Tibial artery (tissue), 4 donors: Measurements from ENCODE around the gene DVL1.

ENCODE experiments used
- DNase-seq, 2 donors: peaks; one replicate each; pipeline ENCODE4 v3.0.0-alpha.2; 2019
- H3K27ac ChIP-seq, 2 donors: fragments of 200-600 bp; sonication (generic) in 1 of 2; 1 replicate in 1 of 2; 2 replicates in 1 of 2; pipeline ENCODE4 v1.5.1; 2018 to 2019; ENCODE audit warnings: mild to moderate bottlenecking in 1 of 2
- H3K27me3 ChIP-seq, 2 donors: fragments of 200-600 bp; sonication (generic) in 1 of 2; one replicate each; pipeline versions ENCODE4 v1.5.1 to v1.6.0; 2016 to 2019
- H3K36me3 ChIP-seq, 3 donors: fragments of 200-600 bp; sonication (generic) in 2 of 3; one replicate each; pipeline ENCODE4 v1.5.1; 2016 to 2019; ENCODE audit warnings: mild to moderate bottlenecking in 2 of 3
- H3K4me1 ChIP-seq, 4 donors: fragments of 200-600 bp; sonication (generic) in 2 of 4; 1 replicate in 3 of 4; 2 replicates in 1 of 4; pipeline ENCODE4 v1.5.1; 2016 to 2019
- H3K4me3 ChIP-seq, 2 donors: fragments of 200-600 bp; sonication (generic) in 1 of 2; 1 replicate in 1 of 2; 2 replicates in 1 of 2; pipeline ENCODE4 v1.5.1; 2018 to 2019; ENCODE audit warnings: mild to moderate bottlenecking in 2 of 2
- H3K9me3 ChIP-seq, 3 donors: fragments of 200-600 bp; sonication (generic) in 1 of 3; one replicate each; pipeline ENCODE4 v1.5.1; 2016 to 2019
- intact Hi-C: fragments of 100-400 bp; cut with DNase I; formaldehyde crosslinking; loops from one replicate; pipeline ENCODE4 v1.15.0; 2023; ENCODE audit warnings: low total_unique reads
- TF ChIP-seq, protein P1 (sequence below), 2 experiments: fragments of 200-600 bp in 1 of 2; fragments of 450-650 bp in 1 of 2; IDR thresholded peaks; one replicate each; pipeline ENCODE4 v1.5.1; 2017 to 2019; ENCODE audit warnings: antibody characterized with exemption in 2 of 2, mild to moderate bottlenecking in 1 of 2, moderate library complexity in 1 of 2

The DVL1 gene

DNA sequence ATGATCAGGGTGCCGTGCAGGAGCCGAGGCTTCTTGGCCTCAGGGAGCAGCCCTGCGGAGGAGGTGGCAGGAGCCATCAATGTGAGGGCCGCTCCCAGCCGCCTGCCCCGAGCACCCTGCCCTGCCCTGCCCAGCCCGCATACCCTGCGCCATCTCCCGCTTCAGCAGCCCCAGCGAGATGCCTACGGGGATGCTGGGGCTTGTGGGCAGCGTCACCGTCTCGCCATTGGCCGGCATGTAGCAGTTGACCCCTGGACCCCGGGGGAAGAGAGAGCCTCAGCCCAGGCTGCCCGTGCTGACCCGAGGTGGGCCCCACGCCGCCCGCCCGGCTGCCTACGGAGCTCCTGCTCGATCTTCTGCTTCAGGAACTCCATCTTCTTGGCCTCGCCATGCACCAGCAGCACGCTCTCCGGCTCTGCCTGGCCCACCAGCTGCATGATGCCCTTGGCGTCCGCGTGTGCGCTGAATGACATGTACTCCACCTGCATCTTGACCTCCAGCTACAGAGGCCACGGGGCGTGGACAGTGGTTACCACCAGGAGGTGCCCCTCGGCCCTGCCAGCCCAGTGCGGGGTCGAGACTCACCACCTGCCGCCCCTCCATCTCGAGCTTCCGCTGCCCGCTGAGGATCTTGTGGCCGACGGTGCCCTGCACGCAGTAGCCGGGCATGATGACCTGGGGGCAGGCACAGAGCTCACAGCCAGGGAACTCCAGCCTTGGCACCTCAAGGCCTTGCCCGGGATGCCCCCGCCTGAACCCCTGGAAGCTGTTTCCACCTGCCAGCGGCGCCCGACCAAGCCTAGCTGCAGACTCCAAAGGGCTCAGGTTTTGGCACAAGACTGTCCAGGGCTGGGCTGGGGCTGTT is 36.5 kb downstream of the DVL1 start:
- Histone ChIP-seq H3K4me1 (peaks cover 0 to 22% (median 16%) of the 10 kb centered on the region in 4 donors), H3K27ac (no peak overlapping the region)

DNA sequence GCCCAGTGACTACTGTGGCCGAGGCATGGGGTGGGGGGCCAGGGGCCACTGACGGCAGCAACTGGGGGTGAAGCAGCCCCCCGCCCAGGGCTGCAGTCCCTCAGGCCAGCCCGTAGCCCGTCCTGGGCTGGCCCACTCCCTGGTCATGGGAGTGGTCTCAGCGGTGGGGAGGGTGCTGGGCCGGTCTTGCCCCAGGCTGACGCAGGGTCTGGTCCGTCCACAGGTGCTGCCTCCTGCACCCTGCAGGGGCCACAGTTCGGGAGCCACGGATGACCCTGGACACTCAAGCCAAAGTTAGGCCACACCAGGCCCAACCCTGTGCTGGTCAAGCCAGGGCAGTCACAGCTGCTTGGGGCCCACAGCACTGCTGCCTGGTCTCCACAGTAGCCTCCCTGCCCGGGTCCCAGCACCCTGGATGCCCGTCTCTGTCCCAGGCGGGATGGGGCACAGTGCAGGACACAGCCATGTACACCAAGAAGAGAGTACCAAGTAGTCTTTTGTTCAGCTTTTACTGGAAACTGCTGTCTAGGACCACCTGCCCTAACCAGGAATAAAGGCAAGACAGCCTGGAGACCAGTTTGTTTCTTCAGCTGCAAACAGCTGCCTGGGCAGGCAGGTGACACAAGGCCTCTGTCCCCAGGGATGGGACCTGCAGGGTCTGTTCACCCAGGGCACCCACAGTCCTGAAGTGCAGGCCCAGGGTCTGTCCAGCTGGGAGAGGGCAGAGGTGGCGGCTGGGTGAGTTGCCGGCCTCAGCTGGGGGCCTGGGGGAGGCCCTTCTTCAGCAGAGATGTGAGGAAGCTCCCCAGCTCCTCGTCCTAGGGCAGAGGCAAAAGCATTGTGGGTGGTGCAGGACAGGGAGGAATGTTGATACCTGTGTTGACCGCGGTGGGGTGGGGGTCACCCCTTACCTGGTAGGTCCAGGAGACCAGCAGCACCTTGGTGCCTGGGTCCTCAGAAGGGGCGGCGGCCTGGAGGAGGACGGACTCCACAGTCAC is 37.8 kb downstream of the DVL1 start:
- intact Hi-C loops: no loop called here
- TF ChIP-seq, protein P1, sequence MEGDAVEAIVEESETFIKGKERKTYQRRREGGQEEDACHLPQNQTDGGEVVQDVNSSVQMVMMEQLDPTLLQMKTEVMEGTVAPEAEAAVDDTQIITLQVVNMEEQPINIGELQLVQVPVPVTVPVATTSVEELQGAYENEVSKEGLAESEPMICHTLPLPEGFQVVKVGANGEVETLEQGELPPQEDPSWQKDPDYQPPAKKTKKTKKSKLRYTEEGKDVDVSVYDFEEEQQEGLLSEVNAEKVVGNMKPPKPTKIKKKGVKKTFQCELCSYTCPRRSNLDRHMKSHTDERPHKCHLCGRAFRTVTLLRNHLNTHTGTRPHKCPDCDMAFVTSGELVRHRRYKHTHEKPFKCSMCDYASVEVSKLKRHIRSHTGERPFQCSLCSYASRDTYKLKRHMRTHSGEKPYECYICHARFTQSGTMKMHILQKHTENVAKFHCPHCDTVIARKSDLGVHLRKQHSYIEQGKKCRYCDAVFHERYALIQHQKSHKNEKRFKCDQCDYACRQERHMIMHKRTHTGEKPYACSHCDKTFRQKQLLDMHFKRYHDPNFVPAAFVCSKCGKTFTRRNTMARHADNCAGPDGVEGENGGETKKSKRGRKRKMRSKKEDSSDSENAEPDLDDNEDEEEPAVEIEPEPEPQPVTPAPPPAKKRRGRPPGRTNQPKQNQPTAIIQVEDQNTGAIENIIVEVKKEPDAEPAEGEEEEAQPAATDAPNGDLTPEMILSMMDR (IDR thresholded peaks at IDR 0.05): no peak
- Histone ChIP-seq H3K9me3 (no peaks in the 10 kb centered on the region), H3K4me3 (no peak overlapping the region), H3K27me3 (no peaks in the 10 kb centered on the region), H3K4me1 (peaks cover 0 to 29% (median 23%) of the 10 kb centered on the region in 4 donors), H3K27ac (no peak overlapping the region), H3K36me3 (peaks cover 36 to 57% (median 57%) of the 10 kb centered on the region in 3 donors)
- DNase-seq: no peak

More for the DNA sequence above, 36.5 kb downstream of the DVL1 start:
- DNase-seq: no peak
- TF ChIP-seq, protein P1 (IDR thresholded peaks at IDR 0.05): no peak
- intact Hi-C loops: no loop called here
- peaks cover 36 to 66% (median 65%) of the 10 kb centered on the region in 3 donors for H3K36me3 ChIP-seq
- H3K27me3 ChIP-seq: no peaks in the 10 kb centered on the region
- H3K4me3 ChIP-seq: no peak overlapping the region
- no peaks in the 10 kb centered on the region for H3K9me3 ChIP-seq

DNA sequence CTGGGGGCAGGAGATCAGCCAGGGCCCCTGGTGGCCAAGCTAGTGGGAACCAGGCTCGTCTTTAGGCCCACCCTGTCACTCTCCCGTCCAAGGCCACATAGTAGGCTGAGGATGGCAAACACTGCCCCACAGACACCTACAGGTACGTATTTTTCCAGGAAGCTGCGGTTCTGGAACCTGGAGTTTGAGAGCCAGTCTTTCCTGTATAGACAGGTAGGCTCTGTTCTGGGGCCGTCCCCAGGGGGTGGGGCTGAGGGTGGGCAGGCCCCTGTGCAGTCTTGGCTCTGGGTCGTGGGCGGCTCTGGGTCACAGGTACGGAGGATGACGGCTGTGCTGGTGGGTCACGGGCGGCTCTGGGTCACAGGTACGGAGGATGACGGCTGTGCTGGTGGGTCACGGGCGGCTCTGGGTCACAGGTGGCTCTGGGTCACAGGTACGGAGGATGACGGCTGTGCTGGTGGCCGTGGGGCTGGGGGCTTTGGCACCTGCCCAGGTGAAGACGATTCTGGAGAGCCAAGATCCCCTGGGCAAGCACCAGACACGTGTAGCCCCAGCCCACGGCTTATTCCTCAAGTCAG is 38.7 kb downstream of the DVL1 start:
- H3K4me1 ChIP-seq: peaks cover 0 to 38% (median 32%) of the 10 kb centered on the region in 4 donors
- DNase-seq: no peak
- no peaks in the 10 kb centered on the region for H3K27me3 ChIP-seq
- H3K4me3 ChIP-seq: no peak overlapping the region
- TF ChIP-seq, protein P1 (IDR thresholded peaks at IDR 0.05): no peak
- peak overlapping the region in 1 of 2 donors; percentile 97 for H3K27ac ChIP-seq
- H3K9me3 ChIP-seq: no peaks in the 10 kb centered on the region
- H3K36me3 ChIP-seq: peaks cover 36 to 50% (median 49%) of the 10 kb centered on the region in 3 donors
- intact Hi-C loops: no loop called here

DNA sequence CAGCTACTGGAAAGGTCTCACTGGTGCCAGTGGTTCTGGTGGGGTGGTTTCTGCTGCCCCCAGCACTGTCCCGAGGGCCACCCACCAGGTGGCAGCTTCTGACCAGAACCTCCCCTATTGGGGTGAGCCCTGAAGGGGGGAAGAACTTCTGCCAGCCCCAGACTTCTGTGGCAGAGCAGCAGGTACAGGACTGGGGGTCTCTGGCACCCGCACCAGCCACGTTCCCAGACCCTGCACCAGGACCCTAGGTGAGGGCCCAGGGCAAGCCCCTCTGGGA is 39.2 kb downstream of the DVL1 start:
- intact Hi-C loops: no loop called here
- no peaks in the 10 kb centered on the region for H3K27me3 ChIP-seq
- no peaks in the 10 kb centered on the region for H3K9me3 ChIP-seq
- TF ChIP-seq, protein P1 (IDR thresholded peaks at IDR 0.05): no peak
- H3K27ac ChIP-seq: peak overlapping the region in 1 of 2 donors; percentile 97
- H3K4me1 ChIP-seq: peaks cover 0 to 43% (median 37%) of the 10 kb centered on the region in 4 donors
- peaks cover 36 to 47% (median 45%) of the 10 kb centered on the region in 3 donors for H3K36me3 ChIP-seq
- no peak for DNase-seq
- H3K4me3 ChIP-seq: no peak overlapping the region
